ENCODE results near the gene LAGE3.
A peak's percentile ranks its signal among the peaks of the same experiment; 100 is the strongest.

The LAGE3 gene, protein sequence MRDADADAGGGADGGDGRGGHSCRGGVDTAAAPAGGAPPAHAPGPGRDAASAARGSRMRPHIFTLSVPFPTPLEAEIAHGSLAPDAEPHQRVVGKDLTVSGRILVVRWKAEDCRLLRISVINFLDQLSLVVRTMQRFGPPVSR

GRCh38 chrX:154478728-154479622, at the start of gene LAGE3:
Gene LAGE3 (minus strand): TSS chrX:154479281. CDS start chrX:154478915, 366 bp downstream.
- DNase-seq = peak; percentile 93

GRCh38 chrX:154526901-154527675, 48.0 kb upstream of the LAGE3 start:
- peak; percentile 52 for DNase-seq

GRCh38 chrX:154525606-154526490, 46.8 kb upstream of the LAGE3 start:
- no peak for DNase-seq

DNA sequence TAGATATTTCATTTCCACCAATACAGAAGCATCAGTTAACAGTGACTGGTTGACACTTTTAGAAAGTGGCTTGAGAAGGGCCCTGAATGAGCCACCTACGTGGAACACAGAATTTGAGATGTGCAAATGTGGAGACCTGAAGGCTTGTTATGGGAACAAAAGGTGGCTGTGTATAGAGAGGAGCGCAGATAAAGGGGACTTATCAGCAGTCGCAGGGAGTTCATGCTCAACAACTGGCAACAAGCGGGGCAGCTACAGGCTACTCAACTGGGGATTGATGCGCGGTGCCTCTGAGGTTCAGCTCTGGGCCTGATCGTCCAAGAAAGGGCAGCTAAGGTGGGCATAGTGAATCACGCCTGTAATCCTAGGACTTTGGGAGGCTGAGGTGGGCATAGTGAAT, 40.3 kb upstream of the LAGE3 start:
- DNase-seq = no peak

DNA sequence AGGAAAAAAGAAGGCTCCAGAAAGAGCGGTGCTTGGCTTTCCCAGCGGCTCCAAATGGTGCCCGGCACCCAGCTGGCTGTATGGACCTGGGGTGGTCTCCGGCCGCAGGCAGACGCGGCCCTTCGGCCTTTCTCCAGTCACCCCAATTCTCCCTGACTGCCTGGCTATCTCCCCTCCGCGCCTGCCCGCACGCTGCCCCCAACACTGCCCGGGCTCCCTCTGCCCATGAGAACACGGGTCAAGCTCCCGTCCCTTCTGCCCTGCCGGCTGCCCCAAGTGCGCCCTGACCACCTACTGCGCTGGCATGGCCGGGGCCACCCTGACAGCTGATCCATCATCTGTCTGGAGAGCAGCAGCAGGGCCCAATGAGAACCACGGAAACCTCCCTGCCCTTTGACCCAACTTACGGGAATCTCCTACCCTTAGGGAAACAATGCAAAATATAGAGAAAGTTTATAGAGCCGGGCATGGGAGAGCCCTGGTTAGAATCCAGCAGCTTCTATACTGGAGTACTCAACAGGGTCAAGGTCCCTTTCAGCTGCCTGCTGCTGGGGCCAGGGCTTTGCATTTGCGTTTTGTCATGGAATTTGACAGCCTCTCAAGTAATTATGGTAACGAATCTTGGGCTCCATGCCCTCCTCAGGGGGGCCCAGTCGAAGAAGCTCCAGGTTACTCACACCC, 38.2 kb upstream of the LAGE3 start:
- no peak for DNase-seq

GRCh38 chrX:154516656-154517100, 37.6 kb upstream of the LAGE3 start:
- DNase-seq = no peak

GRCh38 chrX:154515966-154516655, 37.0 kb upstream of the LAGE3 start, which contains the start of gene FAM3A:
Gene FAM3A (minus strand): TSS chrX:154516232. CDS start chrX:154515772, 460 bp downstream.
- DNase-seq = peak; percentile 90

DNA sequence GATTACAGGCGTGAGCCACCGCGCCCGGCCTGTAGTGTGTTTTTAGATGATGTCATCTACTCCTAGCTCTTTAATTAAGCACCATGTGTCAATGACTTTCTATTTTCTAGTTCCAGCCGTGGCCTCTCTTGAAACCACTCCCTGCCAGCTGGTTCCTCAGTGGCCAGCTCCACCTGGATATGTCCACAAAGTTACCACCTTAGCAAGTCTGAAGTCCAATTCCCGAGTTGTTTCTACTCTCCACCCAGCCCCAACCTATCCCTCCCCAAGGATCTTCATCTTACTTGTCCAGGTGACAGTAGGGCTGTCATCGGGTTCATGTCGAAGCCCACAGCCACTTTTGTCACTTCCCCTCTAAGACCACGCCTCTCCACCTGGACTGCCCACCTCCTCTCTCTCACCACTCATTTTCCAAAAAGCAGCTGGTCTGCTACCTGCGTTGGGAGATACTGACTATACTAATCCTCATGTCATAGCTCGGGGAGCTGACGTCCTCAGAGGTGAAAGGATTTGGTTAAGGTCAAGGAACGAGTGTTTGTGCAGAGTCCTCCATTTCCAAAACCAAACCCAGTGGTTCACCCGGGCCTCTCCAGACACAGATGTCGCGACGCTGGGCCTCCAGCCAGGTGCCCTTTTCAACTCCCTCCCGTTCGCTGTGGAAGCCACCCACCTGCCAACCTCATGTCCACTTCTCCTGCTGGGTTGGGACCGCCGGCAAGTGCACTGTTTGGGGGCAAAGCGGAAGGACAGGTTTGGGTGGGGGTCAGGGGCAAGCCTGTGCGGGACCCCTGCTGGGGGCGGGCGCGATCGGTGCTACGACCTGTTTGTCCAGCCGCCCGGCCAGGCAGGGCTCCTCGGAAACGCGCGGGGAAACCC, 36.2 kb upstream of the LAGE3 start:
- DNase-seq = no peak

DNA sequence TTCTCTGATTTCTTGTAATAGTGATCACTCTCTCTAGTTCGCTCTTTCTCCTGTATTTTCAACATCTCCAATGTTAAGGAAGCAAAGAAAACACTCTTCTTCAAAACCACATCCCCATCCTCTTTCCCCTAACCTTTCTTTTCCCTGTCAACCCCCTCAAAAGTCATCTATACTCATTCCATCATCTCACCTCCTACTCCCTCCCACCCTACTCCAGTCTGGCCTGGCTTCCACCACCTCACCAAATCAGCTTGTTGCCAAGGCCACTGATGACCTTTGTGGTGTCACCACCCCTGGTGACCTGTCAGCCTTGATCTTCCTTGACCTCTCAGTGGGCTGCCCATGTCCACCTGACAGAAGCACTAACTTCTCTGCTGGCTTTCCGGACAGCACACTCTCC, 34.6 kb upstream of the LAGE3 start:
- no peak for DNase-seq

GRCh38 chrX:154512879-154513553, 33.9 kb upstream of the LAGE3 start:
- no peak for DNase-seq

GRCh38 chrX:154511761-154512160, 32.7 kb upstream of the LAGE3 start:
- DNase-seq = no peak

DNA sequence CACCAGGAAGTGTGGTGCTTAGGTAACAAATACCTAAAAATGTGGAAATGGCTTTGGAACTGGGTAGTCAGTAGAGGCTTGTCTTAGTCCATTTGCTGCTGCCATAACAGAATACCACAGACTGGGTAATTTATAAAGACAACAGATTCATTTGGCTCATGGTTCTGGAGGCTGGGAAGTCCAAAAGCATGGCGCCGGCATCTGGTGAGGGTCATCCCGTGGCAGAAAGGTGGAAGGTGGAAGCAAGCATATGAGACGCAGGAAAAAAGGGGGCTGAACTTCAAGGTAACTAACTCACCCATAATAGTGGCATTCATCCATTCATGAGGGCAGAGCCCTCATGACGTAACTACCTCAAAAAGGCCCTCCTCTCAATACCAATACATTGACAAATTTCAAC, 30.4 kb upstream of the LAGE3 start:
- no peak for DNase-seq

GRCh38 chrX:154508384-154508745, 29.3 kb upstream of the LAGE3 start:
- no peak for DNase-seq

GRCh38 chrX:154507673-154508383, 28.7 kb upstream of the LAGE3 start:
- no peak for DNase-seq

DNA sequence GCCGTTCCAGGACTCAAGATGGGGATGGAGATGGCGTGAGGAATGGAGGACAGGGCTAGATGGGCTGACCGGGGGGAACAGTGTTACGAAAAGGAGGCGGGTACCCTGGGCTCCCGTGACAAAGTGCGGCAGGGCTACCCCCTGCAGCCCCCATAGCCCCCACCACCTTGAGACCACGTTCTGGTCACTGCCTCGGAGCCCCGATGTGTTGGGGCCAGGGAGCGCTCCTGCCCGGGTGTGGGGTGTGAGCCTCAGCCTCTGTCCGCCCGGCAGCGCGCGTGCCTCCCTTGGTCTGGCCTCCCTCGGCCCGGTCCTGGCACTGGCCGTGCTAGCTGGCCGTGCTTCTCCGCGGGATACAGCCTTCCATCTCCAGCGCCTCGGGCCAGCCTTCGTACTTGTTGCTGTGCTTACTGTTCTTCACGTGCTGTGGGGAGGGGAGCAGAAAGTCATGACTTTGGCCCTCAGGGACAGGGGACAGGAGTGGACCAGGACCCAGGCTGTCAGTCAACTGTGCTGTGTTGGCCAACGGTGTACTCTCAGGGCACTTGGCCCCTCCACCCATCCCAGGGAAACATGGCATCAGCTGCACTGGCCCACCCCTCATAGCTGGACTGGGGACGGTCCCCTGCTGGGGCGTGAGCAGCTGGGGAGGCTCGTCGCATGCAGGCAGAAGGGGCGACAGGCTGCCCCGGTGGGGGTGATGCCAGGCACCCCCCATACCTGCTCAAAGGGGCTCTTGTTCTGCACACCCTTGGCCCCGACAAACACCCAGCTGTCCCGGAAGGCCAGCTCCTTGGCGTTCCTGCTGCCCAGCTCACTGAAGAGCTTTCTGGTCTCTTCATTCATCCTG, 27.6 kb upstream of the LAGE3 start:
- DNase-seq = no peak

DNA sequence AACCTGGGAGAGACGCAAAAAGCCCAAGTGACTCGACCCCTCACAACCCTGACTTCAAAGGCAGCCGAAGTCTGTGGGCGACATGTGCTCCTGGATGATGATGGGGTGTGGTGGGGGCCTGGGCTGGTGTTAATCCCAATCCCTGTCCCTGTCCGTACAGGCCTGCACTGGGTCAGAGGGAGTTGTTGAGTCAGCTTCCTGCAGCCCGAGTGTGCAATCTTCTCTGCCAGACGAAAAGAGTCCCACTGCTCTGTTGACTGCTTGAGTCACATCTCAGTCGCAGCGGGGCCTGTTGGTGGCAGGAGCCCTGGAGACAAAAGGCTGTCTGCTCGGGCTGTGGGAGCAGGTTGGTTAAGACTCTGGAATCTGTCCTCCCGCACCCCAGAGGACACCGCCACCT, 26.7 kb upstream of the LAGE3 start:
- DNase-seq = no peak

DNA sequence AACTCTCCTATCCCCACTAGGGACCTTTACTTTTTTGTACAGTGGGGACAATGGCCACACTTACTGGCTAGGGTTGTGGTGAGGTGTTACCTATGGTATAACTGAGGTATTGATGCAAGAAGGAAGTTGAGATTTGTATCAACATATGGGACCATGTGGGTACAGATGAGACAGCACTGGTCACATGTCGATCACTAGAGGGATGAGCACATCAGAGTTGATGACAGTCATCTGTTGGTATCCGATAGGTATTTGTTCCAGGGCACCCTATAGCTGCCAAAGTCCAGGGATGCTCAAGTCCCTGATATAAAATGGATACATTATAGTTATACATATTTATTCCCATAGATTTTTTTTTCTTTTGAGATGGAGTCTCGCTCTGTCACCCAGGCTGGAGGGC, 23.9 kb upstream of the LAGE3 start:
- DNase-seq = no peak

DNA sequence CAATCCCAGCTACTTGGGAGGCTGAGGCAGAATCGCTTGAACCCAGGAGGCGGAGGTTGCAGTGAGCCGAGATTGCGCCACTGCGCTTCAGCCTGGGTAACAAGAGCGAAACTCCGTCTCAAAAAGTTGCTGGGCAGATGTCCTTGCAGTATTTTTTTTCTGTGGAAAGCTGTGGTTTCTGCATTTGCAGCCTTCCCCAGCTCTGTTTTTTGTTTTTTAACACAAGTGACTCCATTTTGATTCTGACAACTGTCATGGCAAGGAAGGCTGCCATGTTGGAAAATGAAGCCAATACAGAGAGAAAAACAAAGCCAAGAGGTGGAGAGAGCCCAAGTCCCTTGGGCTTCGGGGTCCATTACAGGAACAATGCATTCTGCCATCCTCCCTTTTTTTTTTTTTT, 23.0 kb upstream of the LAGE3 start:
- no peak for DNase-seq

Data from activated CD4-positive, alpha-beta T cell treated with anti-CD3 and anti-CD28 coated beads, Interleukin-2, amount 50 U/mL, for 1 hour (primary cell).